GM21515 (cell line): Measurements from ENCODE around the gene NDUFAF8.
A peak's percentile ranks its signal among the peaks of the same experiment; 100 is the strongest.

Experiments
- ATAC-seq: cut with Tn5 transposase; IDR thresholded peaks from one replicate; pipeline ENCODE4 v1.9.1; 2021; ENCODE audit not compliant: unreplicated experiment

Gene NDUFAF8, protein sequence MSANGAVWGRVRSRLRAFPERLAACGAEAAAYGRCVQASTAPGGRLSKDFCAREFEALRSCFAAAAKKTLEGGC

GRCh38 chr17:81238815-81239713 lies at the start of gene NDUFAF8, which contains the start of gene TEPSIN:
TSS of gene NDUFAF8 (plus strand) at chr17:81239318. CDS start at chr17:81239364, 46 bp downstream.
TSS of gene TEPSIN (minus strand) at chr17:81239055. CDS start at chr17:81239033, 22 bp downstream.
- ATAC-seq: peak; percentile 88

DNA sequence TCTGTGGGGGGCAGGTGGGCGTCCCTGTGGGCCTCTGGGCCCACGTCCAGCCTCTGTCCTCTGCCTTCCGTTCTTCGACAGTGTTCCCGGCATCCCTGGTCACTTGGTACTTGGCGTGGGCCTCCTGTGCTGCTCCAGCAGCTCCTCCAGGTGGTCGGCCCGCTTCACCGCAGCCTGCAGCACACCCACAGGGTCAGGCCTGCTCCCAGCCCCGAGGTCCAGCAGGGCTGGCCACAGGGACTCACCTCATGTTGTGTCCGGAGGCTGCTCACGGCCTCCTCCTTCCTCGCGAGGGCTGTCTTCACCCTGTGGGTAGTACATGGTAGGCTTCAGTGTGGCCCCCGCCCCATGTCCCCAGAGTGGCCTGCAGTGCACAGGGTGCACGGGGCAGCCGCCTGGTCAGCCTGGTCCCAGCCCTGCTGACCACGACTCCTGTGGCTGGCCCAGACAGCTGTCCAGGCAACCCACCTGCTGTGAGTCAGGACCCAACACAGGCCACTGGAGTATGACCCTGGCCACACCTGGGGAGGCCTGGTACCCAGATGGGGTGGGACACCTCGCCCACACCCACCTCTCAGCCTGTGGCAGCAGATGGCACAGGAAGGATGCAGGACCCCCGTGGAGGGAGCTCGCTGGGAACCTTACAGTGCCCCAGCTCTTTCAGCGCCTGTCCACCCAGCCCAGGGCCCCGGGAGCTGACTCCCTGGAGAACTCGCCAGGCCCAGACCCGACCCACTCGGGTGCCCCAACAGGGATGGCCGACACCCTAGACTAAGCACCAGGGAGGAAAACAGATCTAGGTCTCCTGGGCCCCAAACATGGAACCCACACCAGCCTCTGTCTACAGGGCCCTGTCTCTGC lies 49.2 kb upstream of the NDUFAF8 start:
- ATAC-seq: no peak

GRCh38 chr17:81190591-81190990 lies 48.5 kb upstream of the NDUFAF8 start:
- ATAC-seq: no peak

GRCh38 chr17:81191116-81191515 lies 48.0 kb upstream of the NDUFAF8 start:
- no peak for ATAC-seq

DNA sequence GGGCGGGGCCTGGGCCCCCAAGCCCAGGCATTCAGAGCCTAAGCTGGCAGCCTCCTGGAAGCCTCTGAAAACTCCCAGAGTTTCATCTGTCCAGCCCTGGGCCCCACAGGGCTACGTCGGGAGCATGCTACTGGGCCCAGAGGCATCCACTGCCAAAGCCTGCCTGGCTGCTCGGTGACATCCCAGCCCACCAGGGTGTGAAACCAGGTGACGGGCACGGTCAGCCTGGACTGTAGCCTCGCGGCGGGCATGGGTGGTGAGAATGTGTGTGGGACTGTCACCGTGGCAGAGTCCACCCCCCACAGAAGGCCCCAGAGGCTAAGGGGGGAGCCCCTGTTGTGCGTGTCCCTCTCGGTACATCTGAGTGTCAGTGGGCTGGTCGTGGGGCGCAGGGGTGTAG lies 47.5 kb upstream of the NDUFAF8 start:
- no peak for ATAC-seq

GRCh38 chr17:81192386-81193050 lies 46.6 kb upstream of the NDUFAF8 start:
- no peak for ATAC-seq

- no peak for ATAC-seq
These were observed 46.1 kb upstream of the NDUFAF8 start for GRCh38 chr17:81193051-81193410.

DNA sequence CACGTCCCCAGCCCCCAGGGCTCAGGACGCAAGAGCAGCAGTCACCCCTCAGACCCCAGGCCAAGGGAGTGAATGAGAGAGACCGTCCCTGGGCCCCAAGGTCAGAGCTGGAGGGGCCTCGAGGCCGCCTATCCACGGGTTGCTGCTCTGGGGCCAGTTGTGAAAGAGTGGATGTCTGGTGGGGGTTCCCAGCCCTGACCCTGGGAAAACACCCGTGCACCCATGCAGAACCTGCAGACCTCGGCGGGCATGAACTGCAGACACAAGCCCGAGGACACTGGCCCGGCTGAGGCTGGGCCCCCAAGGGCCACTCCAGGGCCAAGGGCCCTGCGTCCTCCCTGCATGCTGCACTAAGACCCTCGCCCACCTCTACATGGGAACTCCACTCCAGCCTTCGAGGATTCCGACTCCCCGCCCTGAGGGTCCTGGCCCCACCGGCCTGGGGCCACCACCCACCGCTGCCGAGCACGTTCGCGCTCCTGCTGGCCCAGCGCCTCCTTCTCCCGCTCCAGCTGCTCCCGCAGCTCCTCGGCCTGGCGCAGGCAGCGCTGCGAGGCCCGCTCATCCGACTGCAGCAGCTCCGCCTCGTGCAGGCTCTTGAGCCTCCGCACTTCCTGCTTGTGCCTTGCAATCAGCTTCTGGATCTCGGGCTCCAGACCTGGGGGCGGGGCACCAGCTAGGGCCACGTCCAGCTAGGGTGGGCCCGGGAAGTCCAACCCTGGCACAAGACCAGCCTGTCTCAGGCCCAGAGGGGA lies 45.5 kb upstream of the NDUFAF8 start:
- no peak for ATAC-seq

- ATAC-seq: no peak
These were observed 44.8 kb upstream of the NDUFAF8 start for GRCh38 chr17:81194225-81194760.

- ATAC-seq: no peak
These were observed 43.9 kb upstream of the NDUFAF8 start for GRCh38 chr17:81194941-81195901.

DNA sequence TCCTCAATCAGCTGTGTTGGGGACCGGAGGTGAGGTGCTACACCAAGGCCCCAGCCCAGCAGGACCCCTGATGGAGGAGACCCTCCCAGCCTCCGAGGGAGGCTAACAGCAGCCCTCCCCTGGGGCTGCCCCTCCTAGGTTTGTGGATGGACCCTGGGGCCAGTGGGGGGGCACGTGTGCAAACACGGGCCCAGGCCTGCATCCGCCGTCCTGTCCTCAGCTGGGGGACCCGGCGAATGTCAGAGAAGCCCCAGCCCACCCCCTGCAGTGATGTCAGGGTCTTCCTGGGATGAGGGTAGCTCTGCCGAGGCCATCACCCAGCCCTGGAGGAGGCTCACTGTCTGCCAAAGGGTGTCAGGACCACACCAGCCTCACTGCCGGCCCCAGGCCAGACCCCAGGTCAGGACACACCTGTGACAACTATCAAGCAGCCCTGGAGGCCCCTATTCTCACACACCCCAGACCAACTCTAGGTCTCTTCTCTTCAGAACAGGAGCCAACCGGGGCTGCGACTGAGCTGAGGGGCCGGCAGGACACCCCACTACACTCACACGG lies 43.1 kb upstream of the NDUFAF8 start:
- ATAC-seq: no peak

GRCh38 chr17:81196505-81197408 lies 42.4 kb upstream of the NDUFAF8 start:
- ATAC-seq: no peak

- no peak for ATAC-seq
These were observed 41.7 kb upstream of the NDUFAF8 start for GRCh38 chr17:81197409-81197795.

DNA sequence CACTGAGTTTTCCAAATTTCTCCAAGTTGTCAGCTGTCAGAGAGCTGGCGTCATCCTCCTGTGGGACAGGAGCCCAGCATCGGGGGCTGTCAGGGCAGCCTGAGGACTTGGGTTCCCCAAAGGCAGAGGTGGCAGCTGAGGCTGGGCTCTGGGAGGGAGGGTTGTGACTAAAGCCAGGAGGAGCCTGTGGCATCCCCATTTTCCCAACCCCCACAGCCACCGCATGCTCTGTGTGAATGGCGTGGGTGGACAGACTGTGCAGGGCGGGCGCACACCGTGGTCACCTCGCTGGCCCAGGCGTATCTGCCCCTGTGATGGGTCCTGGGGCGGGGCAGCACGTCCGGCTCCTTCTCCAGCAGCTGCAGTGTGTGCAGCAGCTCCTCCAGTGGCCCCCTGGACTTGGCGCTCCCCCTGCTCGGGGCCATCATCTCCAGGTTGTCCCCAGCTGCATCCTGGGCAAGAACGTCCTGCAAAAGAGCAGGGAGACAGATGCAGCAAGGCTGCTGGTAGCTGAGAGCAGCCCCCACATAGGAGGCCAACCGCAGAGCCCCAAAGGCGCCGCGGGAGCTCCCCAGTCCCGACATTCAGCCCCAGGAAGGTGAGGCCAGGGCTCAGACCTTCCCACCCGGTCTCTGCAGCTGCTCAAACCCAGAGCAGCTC lies 41.2 kb upstream of the NDUFAF8 start:
- no peak for ATAC-seq

DNA sequence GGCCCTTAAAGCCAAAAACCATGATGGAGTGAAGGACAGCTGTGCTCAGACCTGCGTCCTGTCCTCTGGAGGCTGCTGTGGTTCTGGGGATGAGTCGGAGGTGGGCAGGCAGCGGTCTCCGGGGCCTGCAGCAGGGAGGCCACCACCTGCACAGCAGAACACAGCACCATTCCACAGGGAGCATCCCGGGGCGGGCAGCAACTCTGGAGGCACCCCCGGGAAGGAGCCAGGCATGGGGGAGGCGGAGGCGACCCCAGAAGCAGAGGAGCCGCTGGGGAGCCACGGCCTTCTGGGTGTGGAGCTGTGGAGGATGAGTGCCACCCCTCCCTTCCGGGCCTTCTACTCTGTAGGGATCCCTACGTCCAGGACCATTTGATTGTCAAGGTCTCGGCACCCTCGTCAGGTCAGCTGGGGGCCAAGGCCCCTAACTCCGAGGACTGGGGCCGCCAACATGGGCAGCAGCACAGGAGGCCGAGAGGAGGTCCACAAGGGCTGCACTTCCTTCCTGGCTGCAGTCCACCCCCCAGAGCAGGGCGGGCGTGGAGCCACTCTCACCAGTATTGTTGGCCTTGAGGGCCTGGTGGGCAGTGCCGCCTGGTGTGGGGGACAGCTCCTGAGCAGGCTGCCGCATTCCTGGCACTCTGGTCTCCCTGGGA lies 40.2 kb upstream of the NDUFAF8 start:
- no peak for ATAC-seq

DNA sequence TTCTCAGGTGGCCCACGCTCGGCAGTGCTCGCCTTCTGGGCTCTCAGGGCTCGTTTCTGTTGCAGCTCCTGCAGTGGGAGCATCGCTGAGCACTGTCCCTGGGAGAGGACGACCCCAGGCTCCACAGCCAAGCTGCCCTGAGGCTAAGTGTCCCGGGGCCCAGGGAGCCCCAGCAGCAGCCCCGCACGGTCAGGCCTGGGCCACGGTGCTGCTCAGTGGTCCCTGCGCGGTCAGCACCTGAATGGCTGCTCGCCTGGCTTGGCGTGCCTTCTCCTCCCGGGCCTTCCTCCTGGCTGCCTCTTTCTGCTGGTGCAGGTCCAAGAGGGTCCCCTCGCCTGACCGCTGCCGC lies 39.7 kb upstream of the NDUFAF8 start:
- no peak for ATAC-seq

GRCh38 chr17:81200201-81200600 lies 38.9 kb upstream of the NDUFAF8 start:
- no peak for ATAC-seq
